Measurements from ENCODE around the gene ZSWIM9.

GRCh38 chr19:48135411-48135810 lies 35.1 kb upstream of the ZSWIM9 start:
- no peak for TF ChIP-seq POLR2A (IDR thresholded peaks at IDR 0.05)
- TF ChIP-seq, protein P1, sequence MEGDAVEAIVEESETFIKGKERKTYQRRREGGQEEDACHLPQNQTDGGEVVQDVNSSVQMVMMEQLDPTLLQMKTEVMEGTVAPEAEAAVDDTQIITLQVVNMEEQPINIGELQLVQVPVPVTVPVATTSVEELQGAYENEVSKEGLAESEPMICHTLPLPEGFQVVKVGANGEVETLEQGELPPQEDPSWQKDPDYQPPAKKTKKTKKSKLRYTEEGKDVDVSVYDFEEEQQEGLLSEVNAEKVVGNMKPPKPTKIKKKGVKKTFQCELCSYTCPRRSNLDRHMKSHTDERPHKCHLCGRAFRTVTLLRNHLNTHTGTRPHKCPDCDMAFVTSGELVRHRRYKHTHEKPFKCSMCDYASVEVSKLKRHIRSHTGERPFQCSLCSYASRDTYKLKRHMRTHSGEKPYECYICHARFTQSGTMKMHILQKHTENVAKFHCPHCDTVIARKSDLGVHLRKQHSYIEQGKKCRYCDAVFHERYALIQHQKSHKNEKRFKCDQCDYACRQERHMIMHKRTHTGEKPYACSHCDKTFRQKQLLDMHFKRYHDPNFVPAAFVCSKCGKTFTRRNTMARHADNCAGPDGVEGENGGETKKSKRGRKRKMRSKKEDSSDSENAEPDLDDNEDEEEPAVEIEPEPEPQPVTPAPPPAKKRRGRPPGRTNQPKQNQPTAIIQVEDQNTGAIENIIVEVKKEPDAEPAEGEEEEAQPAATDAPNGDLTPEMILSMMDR (IDR thresholded peaks at IDR 0.05): no peak

Data from thyroid gland (tissue), 4 donors.